Measurements from ENCODE around the gene MUS81.

- TF ChIP-seq CTCF (conservative IDR thresholded peaks at IDR 0.05; ENCODE audit: low read depth, low read length) (no peak), FOS (IDR thresholded peaks at IDR 0.05; ENCODE audit: low read depth, low read length) (no peak), MAFK (IDR thresholded peaks at IDR 0.05; ENCODE audit: low read depth, low read length) (no peak)
Observed at GRCh38 chr11:65859812-65860277, 388 bp upstream of the MUS81 start.

All from IMR-90 (cell line).